Muscle of arm (tissue), 12 donors: ENCODE results near the gene HINT3. TPM values are rescaled to one million over a fixed set of nuclear protein-coding genes. Genes with fewer than 3 reads are reported as not detected.
"Not testable (repeated sequence)": the region's sequence is repeated elsewhere in the genome, so short reads cannot be mapped to it uniquely, and the experiment has no call there.

Experiments used
- DNase-seq: peaks from one replicate; pipeline ENCODE4 v3.0.0-alpha.2; 2013
- polyA plus RNA-seq, 12 donors: library from polyadenylated mRNA; unstranded; fragments of 120-200 nt; gene quantifications; one replicate each; pipeline ENCODE4 v1.2.1, GENCODE V29; 2013; ENCODE audit not compliant: insufficient read length in 12 of 12

Gene HINT3
- polyA plus RNA-seq, 12 donors, result 18.3 to 43.7 (median 34.8) TPM; not detected in 1

GRCh38 chr6:125994670-125995488 lies 38.3 kb downstream of the HINT3 start:
- DNase-seq, result no peak

- peak; percentile 51 for DNase-seq
Measured at GRCh38 chr6:125995972-125996580, 39.5 kb downstream of the HINT3 start.

GRCh38 chr6:126002755-126003679 lies 46.4 kb downstream of the HINT3 start:
- no peak for DNase-seq

GRCh38 chr6:126007800-126008199 lies 51.2 kb downstream of the HINT3 start:
- DNase-seq, result no peak

GRCh38 chr6:126010040-126010439 lies 53.5 kb downstream of the HINT3 start:
- no peak for DNase-seq

- no peak for DNase-seq
Measured at GRCh38 chr6:126015863-126016262, 59.3 kb downstream of the HINT3 start.

GRCh38 chr6:126016591-126016990 lies 60.0 kb downstream of the HINT3 start:
- no peak for DNase-seq

GRCh38 chr6:126017668-126018067 lies 61.1 kb downstream of the HINT3 start:
- no peak for DNase-seq

- no peak for DNase-seq
Measured at GRCh38 chr6:126020305-126021050, 63.9 kb downstream of the HINT3 start.

GRCh38 chr6:126023474-126023873 lies 66.9 kb downstream of the HINT3 start:
- DNase-seq, result not testable (repeated sequence)

GRCh38 chr6:126026001-126026400 lies 69.4 kb downstream of the HINT3 start:
- DNase-seq, result no peak

- DNase-seq, result no peak
Measured at GRCh38 chr6:126027601-126028000, 71.0 kb downstream of the HINT3 start.

Other genes with a start within 250 kb of the HINT3 start
- 10 to 100 TPM in 8 of 12 donors, 1 to 10 TPM in 3, not detected in 1; 5.2 to 17.4 (median 12.9) TPM for gene HEY2, start 207.1 kb upstream of the HINT3 start, polyA plus RNA-seq
- gene NCOA7, start 165.8 kb upstream of the HINT3 start, polyA plus RNA-seq, result 10 to 100 TPM in 2 of 12 donors, 1 to 10 TPM in 9, not detected in 1; 6.1 to 21.5 (median 9.1) TPM
- 10 to 100 TPM in 11 of 12 donors, not detected in 1; 10.8 to 21.3 (median 16.8) TPM for gene TRMT11, start 29.8 kb downstream of the HINT3 start, polyA plus RNA-seq